ENCODE results near the gene PTPN13.

GRCh38 chr4:86721412-86721811 lies 127.3 kb downstream of the PTPN13 start:
- TF ChIP-seq, protein P1, sequence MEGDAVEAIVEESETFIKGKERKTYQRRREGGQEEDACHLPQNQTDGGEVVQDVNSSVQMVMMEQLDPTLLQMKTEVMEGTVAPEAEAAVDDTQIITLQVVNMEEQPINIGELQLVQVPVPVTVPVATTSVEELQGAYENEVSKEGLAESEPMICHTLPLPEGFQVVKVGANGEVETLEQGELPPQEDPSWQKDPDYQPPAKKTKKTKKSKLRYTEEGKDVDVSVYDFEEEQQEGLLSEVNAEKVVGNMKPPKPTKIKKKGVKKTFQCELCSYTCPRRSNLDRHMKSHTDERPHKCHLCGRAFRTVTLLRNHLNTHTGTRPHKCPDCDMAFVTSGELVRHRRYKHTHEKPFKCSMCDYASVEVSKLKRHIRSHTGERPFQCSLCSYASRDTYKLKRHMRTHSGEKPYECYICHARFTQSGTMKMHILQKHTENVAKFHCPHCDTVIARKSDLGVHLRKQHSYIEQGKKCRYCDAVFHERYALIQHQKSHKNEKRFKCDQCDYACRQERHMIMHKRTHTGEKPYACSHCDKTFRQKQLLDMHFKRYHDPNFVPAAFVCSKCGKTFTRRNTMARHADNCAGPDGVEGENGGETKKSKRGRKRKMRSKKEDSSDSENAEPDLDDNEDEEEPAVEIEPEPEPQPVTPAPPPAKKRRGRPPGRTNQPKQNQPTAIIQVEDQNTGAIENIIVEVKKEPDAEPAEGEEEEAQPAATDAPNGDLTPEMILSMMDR (IDR thresholded peaks at IDR 0.05; ENCODE audit: low read depth, low read length, missing input control) = no peak
- TF ChIP-seq RXRA (IDR thresholded peaks at IDR 0.05) = no peak

Measured in liver (tissue), 3 donors.